GM19099 (cell line): Measurements from ENCODE around the gene BHLHE23.

Experiments
- POLR2A ChIP-seq: IDR thresholded peaks from 3 replicates; pipeline ENCODE4 v1.6.1; 2011; ENCODE audit warnings: low read depth; ENCODE audit not compliant: insufficient read length; ENCODE audit errors: extremely low read depth

Gene BHLHE23

DNA sequence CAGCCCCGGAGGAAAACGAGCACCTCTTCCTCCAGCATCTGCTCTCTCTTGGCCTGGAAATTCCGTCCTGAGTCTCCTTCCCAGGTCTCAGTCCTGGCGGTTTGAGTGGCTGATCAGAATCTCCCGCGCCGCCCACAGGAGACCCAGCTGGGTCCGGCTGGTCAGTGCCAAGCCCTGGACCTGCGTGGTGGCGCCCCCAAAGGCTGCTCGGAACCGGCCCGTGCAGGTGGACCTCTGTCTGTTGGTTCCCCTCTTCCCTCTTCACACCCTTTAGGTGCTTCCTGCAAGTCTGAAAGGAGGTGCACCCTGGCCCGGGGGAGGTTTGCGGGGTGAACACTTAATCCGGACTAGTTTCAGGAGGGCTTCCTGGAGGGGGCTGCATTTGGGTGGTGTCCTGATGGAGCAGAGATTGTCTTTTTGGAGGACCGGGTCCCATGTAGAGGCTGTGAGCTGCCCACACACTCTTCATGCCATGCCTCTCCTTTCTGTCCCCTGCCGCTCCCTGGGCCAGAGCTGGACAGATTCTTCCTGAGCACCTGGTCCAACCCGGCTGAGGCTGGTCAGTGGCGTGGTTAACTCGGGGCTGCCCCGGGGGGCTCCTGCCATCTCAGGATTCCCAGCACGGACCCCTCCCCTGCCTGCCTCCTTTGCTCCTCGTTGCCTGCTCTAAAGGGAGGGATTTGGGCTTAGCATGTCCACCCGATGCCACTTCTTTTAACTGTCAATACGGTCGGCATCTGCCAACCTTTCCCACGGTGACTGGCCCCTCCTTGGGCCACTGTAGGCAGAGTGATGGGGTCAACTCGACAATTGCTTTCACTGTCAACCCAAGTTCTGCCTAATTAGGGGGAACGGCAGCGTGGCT, 16.5 kb upstream of the BHLHE23 start:
- no peak for TF ChIP-seq POLR2A

DNA sequence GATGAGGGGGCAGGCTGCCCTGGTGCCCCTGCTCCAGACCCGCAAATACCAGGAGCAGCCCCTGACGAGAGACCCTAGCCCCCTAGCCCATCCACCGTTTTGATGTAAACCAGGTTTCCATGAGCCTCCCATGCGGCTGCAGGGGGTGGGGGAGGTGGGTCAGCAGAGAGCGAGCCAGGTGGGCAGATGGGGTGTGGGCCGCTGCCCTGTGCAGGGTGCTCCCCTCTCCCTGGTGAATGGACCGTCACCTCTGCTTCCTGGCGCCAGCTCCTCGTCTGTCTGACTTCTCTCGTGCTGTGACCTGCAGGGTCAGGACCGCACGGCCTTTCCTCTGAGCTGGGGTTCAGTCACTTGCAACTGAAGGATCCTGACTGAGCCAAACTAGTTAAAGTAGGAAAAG, 15.7 kb upstream of the BHLHE23 start:
- no peak for TF ChIP-seq POLR2A

DNA sequence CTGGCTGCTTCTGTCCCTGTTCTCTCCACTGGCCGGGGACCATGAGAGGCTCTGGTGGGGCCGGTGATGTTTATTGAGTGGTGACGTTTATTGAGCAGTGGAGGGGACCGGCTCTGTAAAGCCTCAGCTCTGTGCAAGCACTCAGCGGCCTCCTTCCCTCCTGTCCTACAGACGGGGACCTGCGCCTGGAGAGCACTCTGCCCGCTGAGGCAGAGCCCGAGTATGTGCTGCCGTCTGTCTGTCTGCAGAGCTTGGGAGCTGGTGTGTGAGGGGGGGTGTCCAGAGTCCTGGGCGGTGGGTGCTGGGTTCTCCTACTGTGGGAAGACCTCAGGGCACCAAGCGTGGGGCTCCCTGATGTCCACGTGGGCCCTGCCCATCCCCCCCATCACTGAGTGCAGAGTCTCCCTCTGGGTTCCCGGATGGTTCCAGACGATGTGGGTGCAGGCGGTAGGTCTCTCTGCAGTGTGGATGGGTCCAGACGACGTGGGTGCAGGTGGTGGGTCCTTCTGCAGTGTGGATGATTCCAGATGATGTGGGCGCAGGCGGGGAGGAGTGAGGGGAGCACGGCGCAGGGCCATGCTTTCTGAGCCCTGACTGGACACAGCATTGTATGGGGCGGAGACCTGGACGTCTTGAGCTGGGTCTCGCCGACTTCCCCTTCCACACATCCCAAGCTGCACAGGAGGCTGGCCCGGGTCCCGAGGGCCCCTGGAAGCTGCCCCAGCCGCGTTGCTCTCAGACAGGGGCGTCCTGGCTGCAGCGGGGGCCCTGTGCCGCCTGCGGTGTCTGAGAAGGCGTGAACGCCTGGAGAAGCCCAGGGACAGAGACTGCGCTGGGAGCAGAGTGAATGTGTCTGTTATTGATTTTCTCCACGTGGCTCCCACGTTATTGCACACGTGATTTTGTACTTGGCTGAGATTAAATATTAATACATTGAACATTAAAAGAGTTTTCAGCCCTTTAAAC, 14.9 kb upstream of the BHLHE23 start:
- TF ChIP-seq POLR2A: no peak

DNA sequence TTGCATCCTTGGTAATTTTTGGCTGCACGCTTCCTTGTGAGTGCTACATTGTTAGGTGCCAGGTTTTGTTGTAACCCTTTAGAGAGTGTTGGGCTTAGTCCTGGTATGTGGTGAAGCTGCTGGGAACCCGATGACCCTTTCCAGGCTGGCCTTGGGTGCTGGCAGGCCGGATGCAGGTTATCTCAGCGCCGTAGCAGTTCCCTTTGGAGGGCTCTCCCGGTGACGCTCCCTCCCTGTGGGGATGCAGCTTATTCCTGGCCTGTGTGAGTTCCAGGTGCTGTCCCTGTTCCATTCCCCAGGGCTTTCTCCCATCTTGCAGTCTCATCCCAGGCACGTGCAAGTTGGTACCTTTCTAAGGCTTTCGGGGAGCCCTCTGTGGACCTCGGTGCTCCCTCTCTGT, 13.9 kb upstream of the BHLHE23 start:
- TF ChIP-seq POLR2A: no peak

DNA sequence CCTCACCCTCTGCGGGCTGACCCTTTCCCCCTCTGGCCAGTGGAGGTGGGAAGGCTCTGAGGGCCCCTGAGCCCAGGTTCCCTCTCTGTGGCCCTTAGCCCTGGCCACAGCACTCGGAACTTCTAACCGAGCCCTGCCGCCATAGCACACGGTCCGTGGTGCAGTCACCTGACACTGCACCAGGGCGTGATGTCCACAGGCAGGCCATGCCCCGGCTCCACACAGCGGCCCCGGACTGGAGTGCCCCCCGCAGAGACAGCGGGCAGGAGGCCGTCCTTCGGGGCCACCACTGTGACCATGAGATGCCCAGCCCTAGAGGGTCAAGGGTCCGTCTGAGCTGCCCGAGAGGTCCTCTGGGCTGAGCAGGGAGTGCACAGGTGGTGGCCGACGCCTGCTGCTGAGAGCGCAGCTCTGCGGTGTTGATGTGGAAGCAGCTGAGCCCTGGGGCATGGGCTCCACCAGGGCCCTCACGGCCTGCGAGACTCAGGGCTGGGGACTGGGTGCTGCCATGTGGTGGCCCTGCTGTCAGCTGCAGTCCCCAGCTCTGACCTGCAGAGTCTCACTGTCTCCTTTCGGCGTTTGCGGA, 11.2 kb upstream of the BHLHE23 start:
- TF ChIP-seq POLR2A: no peak

DNA sequence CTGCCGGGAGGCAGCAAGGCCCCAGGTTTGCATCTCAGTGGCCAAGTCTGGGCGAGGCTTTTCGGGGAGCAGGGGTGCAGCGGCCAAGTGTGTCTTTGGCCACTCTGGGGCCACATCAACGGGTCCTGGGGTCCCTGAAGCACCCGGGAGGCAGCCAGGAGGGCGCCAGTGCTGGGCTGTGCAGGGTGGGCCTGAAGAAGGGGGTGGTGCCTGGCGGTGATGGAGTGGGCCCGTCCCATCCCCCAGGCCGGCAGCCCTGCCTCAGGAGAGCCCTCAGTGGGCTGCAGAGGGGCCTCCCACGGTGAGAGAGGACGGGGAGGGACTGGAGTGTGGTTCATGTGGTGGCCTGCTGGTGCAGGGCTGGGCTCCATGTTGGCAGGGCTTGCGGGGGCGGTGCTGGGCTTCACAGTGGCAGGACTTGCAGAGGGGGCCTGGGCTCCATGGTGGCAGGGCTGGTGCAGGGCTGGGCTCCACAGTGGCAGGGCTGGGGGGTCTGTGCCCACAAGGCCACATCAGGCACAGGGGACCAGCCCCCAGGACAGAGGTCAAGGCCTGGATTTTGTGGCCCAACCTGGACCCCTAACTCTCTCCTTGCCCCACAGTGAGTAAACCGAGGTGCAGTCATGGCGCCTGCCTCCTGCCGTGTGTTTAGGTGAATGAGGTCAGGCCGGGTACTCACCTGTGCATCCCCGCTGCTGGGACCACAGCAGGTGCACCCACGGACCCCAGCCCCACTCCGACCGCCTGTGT, 10.5 kb upstream of the BHLHE23 start:
- TF ChIP-seq POLR2A: no peak

DNA sequence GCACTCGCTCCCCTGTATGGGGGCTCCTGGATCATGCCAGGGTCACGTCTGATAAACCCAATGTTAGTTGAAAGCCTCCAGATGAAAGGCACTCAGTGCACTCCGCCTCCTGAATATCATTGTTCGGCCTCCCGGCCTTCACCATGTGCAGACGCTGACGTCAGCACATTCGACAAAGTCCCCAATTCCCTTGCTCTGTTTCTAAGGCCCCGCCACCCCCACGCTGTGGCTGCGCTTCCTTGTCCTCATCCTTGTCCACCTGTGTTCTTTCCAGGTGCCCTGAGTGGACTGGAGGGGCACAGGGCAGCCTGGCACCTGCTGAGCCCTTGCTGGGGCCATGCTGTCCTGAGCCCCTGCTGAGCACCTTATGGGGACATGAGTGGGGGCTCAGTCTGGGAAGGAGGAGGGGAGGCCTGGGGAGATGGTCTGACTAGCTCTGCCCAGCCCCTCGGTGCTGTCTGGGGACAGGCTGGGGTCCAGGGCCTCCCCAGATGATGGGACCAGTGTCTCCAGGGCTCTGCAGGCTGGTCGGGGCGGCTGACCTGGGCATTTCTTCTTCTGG, 9.8 kb upstream of the BHLHE23 start:
- TF ChIP-seq POLR2A: no peak

DNA sequence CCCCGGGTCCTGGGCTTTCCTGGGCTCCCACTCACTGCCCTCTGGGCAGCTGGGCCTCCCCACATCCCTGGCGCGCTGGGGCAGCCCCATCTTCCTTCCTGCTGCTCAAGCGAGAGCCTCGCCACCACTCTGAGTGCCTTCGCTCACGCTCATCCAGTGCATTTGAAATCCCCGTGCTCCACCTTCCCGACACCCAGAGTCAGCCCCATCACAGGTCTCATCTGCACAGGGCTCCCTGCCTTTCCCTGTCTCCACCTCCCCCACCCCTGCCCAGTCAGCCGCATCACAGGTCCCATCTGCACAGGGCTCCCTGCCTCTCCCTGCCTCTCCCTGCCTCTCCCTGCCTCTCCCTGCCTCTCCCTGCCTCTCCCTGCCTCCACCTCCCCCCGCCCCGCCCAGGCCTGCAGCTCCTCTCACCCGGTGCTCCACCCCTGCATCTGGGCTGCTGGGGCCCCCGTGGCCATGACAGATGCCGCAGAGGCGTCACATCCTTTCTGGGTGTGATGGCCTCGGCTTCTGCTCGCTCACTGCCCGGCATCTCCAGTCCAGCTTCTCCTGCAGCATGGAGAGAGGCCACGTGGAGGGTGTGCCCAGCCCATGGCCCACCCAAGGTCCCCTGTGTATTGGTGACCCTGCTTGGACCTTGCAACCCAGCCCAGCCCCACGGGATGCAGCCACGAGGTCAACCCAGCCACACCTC, 9.0 kb upstream of the BHLHE23 start:
- TF ChIP-seq POLR2A: no peak

DNA sequence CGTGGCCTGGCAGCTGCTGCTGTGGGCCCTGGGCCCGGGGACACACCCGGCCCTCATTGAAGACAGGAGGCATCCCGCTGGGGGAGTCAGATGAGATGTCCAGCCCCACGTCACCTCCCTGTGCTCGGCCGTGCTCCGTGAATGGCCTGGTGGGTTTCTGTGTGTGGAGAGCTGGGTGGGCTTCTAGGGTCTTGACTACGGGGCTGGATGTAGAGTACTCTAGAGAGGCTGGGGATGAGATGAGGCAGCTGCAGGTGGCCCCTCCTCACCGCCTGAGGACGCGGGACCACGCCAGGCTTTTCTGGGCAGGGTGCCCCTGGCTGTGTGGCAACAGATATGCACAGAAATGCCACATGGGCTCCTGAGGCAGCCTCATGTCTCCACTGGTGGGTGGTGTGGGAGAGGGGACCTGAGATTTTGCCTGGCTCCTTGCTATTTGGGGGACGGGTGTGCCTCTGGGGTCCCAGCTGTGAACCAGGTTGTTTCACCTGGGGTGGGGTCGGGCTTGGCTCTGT, 8.4 kb upstream of the BHLHE23 start:
- no peak for TF ChIP-seq POLR2A

DNA sequence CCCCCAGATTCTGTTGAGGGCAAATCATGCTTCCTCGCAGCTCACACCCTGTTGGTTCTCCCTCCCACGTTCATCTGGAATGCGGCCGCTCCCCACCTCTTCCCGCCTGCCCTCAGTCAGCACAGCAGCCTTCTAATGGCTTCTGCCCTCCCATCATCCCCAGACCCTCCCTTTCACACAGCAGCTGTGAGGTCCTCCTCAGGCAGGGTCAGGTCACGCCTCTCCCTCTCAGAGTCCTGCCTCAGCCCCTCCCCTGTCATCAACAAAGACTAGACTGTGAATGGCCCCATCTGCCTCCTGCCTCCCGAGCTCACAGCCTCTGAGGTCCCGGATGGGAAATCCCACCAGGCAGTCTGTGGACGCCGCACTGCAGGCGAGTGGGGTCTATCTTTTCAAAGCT, 7.9 kb upstream of the BHLHE23 start:
- no peak for TF ChIP-seq POLR2A

DNA sequence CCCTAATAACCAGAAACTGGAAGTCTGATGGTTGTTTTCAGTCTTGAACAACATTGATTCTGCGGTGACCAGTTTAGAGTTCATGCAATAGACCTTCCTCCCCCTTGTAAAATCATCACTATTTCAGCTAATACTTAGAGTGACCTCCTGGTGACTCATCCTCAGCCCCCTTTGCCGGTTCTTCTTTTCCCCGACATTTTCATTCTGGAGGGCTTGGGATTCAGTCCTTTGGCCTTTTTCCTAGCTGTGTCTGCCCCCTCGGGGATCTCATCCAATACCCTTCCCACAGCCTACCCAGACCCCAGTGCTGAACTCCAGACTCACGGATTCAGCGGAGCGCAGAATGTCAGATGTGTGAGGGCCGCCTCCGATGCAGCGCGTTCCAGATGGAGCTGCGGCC, 7.5 kb upstream of the BHLHE23 start:
- no peak for TF ChIP-seq POLR2A

DNA sequence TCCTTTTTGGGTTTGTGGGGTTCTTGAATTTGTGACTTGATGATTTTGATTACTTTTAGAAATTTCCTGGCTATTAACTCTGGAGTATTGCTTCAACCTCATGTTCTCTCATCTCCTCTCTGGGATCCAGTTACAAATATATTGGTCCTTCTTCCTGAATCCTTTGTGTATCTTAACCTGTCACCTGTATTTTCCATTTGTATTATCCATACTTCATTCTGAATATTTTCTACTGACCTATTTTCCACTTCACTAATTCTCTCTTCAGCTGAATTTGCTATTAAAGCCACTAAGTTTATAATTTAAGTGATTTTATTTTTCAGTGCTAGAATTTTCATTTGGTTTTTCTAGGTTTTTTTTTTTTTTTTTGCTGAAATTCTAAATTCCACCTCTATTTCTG, 6.4 kb upstream of the BHLHE23 start:
- TF ChIP-seq POLR2A: no peak

DNA sequence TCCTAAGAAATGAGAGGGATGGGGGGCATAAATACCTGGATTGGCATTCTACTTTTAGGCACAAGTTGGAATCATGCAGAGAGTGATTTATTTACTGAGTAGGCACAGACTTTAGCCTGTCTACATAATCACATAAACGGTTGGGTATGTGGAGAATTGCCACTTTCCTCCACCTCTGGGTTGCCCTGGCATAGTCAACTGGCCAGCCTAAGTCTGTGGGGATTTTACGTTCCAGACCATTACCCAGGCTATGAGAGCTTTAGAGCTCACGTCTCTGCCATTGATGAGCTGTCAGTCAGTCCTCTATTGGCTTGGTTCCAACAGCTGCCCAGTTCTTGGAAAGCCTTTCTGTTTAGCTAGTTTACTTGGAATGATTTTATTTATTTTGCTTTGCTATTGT, 5.0 kb upstream of the BHLHE23 start:
- no peak for TF ChIP-seq POLR2A
